Subcutaneous adipose tissue (tissue), 4 donors: ENCODE measurements around the gene GLI3. TPM values are rescaled to one million over a fixed set of nuclear protein-coding genes. Genes with fewer than 3 reads are reported as not detected.

Source experiments
- total RNA-seq, 4 donors: library from RNA; depleted of rRNA; stranded (reverse); fragments of >200 nt; gene quantifications; one replicate each; pipeline ENCODE4 v1.1.0, GENCODE V29; 2016
- TF ChIP-seq, protein P1 (sequence below): fragments of 450-650 bp; IDR thresholded peaks from one replicate; pipeline ENCODE4 v1.5.1; 2016; ENCODE audit warnings: low read depth, mild to moderate bottlenecking, control low read depth, antibody characterized with exemption, moderate library complexity

Gene GLI3
- total RNA-seq, 4 donors from 2014 or later: 11.6 to 16.8 (median 16.3) TPM

GRCh38 chr7:42227541-42227935, 9.5 kb downstream of the GLI3 start:
- TF ChIP-seq, protein P1, sequence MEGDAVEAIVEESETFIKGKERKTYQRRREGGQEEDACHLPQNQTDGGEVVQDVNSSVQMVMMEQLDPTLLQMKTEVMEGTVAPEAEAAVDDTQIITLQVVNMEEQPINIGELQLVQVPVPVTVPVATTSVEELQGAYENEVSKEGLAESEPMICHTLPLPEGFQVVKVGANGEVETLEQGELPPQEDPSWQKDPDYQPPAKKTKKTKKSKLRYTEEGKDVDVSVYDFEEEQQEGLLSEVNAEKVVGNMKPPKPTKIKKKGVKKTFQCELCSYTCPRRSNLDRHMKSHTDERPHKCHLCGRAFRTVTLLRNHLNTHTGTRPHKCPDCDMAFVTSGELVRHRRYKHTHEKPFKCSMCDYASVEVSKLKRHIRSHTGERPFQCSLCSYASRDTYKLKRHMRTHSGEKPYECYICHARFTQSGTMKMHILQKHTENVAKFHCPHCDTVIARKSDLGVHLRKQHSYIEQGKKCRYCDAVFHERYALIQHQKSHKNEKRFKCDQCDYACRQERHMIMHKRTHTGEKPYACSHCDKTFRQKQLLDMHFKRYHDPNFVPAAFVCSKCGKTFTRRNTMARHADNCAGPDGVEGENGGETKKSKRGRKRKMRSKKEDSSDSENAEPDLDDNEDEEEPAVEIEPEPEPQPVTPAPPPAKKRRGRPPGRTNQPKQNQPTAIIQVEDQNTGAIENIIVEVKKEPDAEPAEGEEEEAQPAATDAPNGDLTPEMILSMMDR: no peak

- TF ChIP-seq, protein P1: no peak
Measured at GRCh38 chr7:42227021-42227420, 10.0 kb downstream of the GLI3 start.

DNA sequence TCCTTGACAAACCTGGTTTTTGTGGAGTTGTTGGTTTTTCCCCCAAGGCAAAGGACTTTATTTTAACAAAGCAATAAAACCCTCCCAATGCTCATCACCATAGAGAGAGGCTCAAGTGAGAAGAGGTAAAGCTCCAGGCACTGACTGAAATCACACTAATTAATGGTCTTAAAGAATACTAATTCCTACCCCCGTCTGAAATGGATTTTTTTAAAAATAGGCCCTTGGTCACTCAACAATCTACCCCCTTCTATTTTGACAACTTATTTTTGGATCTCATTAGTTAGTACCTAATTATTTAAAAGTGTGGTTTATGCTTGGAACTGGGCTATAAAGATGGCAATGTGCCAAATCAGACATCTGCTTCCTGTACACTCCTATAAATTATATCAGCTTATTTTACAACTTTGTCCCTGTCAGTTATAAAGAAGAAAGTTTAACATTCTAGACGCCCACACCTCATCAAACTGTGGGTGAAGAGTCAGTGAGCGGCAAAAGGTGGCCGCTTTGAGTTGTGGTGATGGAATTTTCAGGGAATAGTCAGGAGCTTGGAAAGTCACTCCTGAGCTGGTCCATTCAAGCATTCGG, 10.6 kb downstream of the GLI3 start:
- TF ChIP-seq, protein P1: no peak

DNA sequence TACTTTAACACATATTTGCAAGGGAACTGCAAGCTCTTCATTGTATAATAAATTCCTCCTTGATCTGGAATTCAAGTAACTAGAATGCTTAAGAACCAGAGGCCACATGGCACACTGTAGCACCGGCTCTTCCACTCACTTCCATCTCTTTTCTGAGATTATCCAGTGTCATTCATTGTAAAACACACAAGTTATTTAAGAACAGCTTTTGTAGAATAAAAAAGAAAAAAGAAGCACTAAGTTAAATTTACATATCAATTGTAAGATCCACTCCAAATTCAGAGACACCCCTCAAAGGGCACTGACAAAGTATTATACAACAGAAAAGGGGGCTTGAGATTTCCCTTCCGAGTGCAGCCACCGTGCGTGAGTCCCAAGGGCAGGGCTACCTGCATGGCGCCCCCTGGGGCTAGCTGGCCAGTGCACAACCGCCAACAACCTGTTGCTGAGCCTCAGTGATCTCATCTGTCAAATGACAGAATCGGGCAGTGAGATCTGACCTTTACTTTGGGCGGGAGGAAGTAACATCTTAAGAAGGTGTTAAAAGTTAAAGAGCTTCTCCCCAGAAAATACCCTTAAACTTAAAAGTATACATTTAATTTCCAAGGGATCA, 12.5 kb downstream of the GLI3 start:
- TF ChIP-seq, protein P1: no peak

- TF ChIP-seq, protein P1: no peak
Measured at GRCh38 chr7:42222891-42223290, 14.1 kb downstream of the GLI3 start.

DNA sequence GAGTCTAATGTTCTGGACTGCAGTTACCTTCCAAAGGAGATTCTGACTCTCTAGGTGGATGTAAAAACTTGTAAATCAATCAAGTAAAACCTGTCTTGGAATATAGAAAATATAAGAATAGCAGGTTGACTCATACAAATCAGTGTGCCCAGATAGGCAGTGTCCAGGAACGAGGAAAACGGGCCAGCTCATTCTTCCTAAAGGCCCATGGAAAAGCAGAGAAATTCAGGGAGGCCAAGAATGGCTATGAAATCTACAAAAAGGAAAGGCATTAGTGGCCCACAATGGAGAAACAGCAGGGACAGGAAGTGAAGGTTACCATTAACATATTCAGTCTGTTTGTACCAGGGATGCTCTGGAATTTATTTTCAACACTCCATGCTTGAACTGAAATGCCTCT, 14.9 kb downstream of the GLI3 start:
- TF ChIP-seq, protein P1: no peak

DNA sequence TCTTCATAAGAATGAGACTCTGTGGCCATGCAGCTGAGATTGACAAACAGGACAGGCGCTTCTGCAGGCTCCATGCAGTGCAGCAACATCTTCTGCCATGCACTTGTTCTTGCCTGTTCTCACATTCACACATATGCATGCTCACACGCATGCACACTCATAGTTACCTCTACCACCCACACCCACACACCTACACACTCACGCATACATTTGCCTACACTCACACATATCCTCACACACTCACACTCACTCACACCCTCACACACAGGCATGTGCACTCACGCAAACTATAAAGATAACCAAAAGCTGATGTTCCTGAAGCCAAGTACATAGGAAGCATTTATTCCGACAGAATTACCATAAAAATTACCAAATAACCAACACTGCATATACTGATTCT, 15.7 kb downstream of the GLI3 start:
- TF ChIP-seq, protein P1: no peak
